ENCODE results near the gene CCR4. TPM values are rescaled to one million over a fixed set of nuclear protein-coding genes. Genes with fewer than 3 reads are reported as not detected.
"Not testable (repeated sequence)": the region's sequence is repeated elsewhere in the genome, so short reads cannot be mapped to it uniquely, and the experiment has no call there.

The CCR4 gene
- total RNA-seq, 8 experiments from 2014 or later: 0.05 to 0.19 (median 0.12) TPM; not detected in 4

- no peaks in the 10 kb centered on the region for H3K4me1 ChIP-seq (replicated peaks in 1 of 2)
- H3K4me3 ChIP-seq: no peak overlapping the region
- no peak for ATAC-seq (replicated peaks in 6 of 8)
- in situ Hi-C loops (cut with MboI; ENCODE audit: low pct_unique_long_range_greater_than_20kb in 2 of 9, low sequenced_read_pairs in 9 of 9, unreplicated experiment in 9 of 9): no loop called here
- no peak overlapping the region for H3K27ac ChIP-seq
- WGBS, 10 experiments: 10 to 93% (median 67%) methylated on average over 1 to 5 of the region's 5 CpGs; no CpG with 5 or more reads in 2 of the 10 experiments
Observed at GRCh38 chr3:32958509-32958908, 7.1 kb downstream of the CCR4 start.

GRCh38 chr3:32959371-32959770 lies 7.9 kb downstream of the CCR4 start:
- no peak overlapping the region for H3K4me3 ChIP-seq
- in situ Hi-C loops (cut with MboI; ENCODE audit: low pct_unique_long_range_greater_than_20kb in 2 of 9, low sequenced_read_pairs in 9 of 9, unreplicated experiment in 9 of 9): no loop called here
- H3K4me1 ChIP-seq (replicated peaks in 1 of 2): no peaks in the 10 kb centered on the region
- ATAC-seq (replicated peaks in 6 of 8): no peak
- WGBS, 10 experiments: 14 to 67% (median 44%) methylated on average over 1 to 3 of the region's 3 CpGs; no CpG with 5 or more reads in 2 of the 10 experiments
- no peak overlapping the region for H3K27ac ChIP-seq

GRCh38 chr3:32960404-32961170 lies 9.1 kb downstream of the CCR4 start:
- Histone ChIP-seq H3K4me1 (replicated peaks in 1 of 2) (no peaks in the 10 kb centered on the region), H3K27ac (no peak overlapping the region), H3K4me3 (no peak overlapping the region)
- 71 to 98% (median 86%) methylated on average over 1 to 4 of the region's 4 CpGs; no CpG with 5 or more reads in 1 of the 10 experiments for WGBS, 10 experiments
- in situ Hi-C loops (cut with MboI; ENCODE audit: low pct_unique_long_range_greater_than_20kb in 2 of 9, low sequenced_read_pairs in 9 of 9, unreplicated experiment in 9 of 9): no loop called here
- ATAC-seq (replicated peaks in 6 of 8): no peak

GRCh38 chr3:32961189-32961715 lies 9.8 kb downstream of the CCR4 start:
- WGBS, 10 experiments: 40 to 100% (median 88%) methylated on average over 1 to 5 of the region's 5 CpGs; no CpG with 5 or more reads in 2 of the 10 experiments
- Histone ChIP-seq H3K4me3 (no peak overlapping the region), H3K4me1 (replicated peaks in 1 of 2) (no peaks in the 10 kb centered on the region), H3K27ac (no peak overlapping the region)
- in situ Hi-C loops (cut with MboI; ENCODE audit: low pct_unique_long_range_greater_than_20kb in 2 of 9, low sequenced_read_pairs in 9 of 9, unreplicated experiment in 9 of 9): no loop called here
- ATAC-seq (replicated peaks in 6 of 8): no peak

GRCh38 chr3:32963871-32964270 lies 12.4 kb downstream of the CCR4 start:
- no peak overlapping the region for H3K4me3 ChIP-seq

GRCh38 chr3:32964781-32965180 lies 13.3 kb downstream of the CCR4 start:
- WGBS, 10 experiments: 0 to 100% (median 29%) methylated on average over 1 to 2 of the region's 2 CpGs; no CpG with 5 or more reads in 3 of the 10 experiments
- ATAC-seq (replicated peaks in 6 of 8); H3K4me1 ChIP-seq (replicated peaks in 1 of 2); H3K4me3 ChIP-seq; in situ Hi-C loops (cut with MboI; ENCODE audit: low pct_unique_long_range_greater_than_20kb in 2 of 9, low sequenced_read_pairs in 9 of 9, unreplicated experiment in 9 of 9); H3K27ac ChIP-seq: not testable (repeated sequence)

More at GRCh38 chr3:32963871-32964270, 12.4 kb downstream of the CCR4 start:
- in situ Hi-C loops (cut with MboI; ENCODE audit: low pct_unique_long_range_greater_than_20kb in 2 of 9, low sequenced_read_pairs in 9 of 9, unreplicated experiment in 9 of 9): no loop called here
- no peak for ATAC-seq (replicated peaks in 6 of 8)
- no peaks in the 10 kb centered on the region for H3K4me1 ChIP-seq (replicated peaks in 1 of 2)
- no peak overlapping the region for H3K27ac ChIP-seq
- WGBS, 10 experiments: 60 to 100% (median 100%) methylated on average over 1 to 2 of the region's 3 CpGs; no CpG with 5 or more reads in 4 of the 10 experiments

GRCh38 chr3:32965617-32966213 lies 14.3 kb downstream of the CCR4 start:
- H3K4me1 ChIP-seq (replicated peaks in 1 of 2); in situ Hi-C loops (cut with MboI; ENCODE audit: low pct_unique_long_range_greater_than_20kb in 2 of 9, low sequenced_read_pairs in 9 of 9, unreplicated experiment in 9 of 9); H3K27ac ChIP-seq; ATAC-seq (replicated peaks in 6 of 8); H3K4me3 ChIP-seq: not testable (repeated sequence)
- 0 to 100% (median 62%) methylated on average over 1 to 2 of the region's 2 CpGs; no CpG with 5 or more reads in 6 of the 10 experiments for WGBS, 10 experiments

GRCh38 chr3:32966627-32967026 lies 15.2 kb downstream of the CCR4 start:
- WGBS, 10 experiments: 34 to 100% (median 80%) methylated on average over 4 to 5 of the region's 5 CpGs; no CpG with 5 or more reads in 4 of the 10 experiments
- H3K4me1 ChIP-seq (replicated peaks in 1 of 2); H3K27ac ChIP-seq; H3K4me3 ChIP-seq; ATAC-seq (replicated peaks in 6 of 8); in situ Hi-C loops (cut with MboI; ENCODE audit: low pct_unique_long_range_greater_than_20kb in 2 of 9, low sequenced_read_pairs in 9 of 9, unreplicated experiment in 9 of 9): not testable (repeated sequence)

- 33 to 100% (median 89%) methylated on average over 1 to 2 of the region's 3 CpGs for WGBS, 10 experiments
- H3K4me1 ChIP-seq (replicated peaks in 1 of 2): no peaks in the 10 kb centered on the region
- no peak overlapping the region for H3K27ac ChIP-seq
- ATAC-seq (replicated peaks in 6 of 8): no peak
- H3K4me3 ChIP-seq: no peak overlapping the region
- in situ Hi-C loops (cut with MboI; ENCODE audit: low pct_unique_long_range_greater_than_20kb in 2 of 9, low sequenced_read_pairs in 9 of 9, unreplicated experiment in 9 of 9): no loop called here
Observed at GRCh38 chr3:32968166-32968919, 16.9 kb downstream of the CCR4 start.

GRCh38 chr3:32968920-32969389 lies 17.5 kb downstream of the CCR4 start:
- H3K27ac ChIP-seq: no peak overlapping the region
- no peak overlapping the region for H3K4me3 ChIP-seq
- 20 to 100% (median 77%) methylated on average over 1 to 5 of the region's 6 CpGs; no CpG with 5 or more reads in 2 of the 10 experiments for WGBS, 10 experiments
- H3K4me1 ChIP-seq (replicated peaks in 1 of 2): no peaks in the 10 kb centered on the region
- ATAC-seq (replicated peaks in 6 of 8): no peak
- in situ Hi-C loops (cut with MboI; ENCODE audit: low pct_unique_long_range_greater_than_20kb in 2 of 9, low sequenced_read_pairs in 9 of 9, unreplicated experiment in 9 of 9): no loop called here

- WGBS, 10 experiments: 13 to 100% (median 84%) methylated on average over 1 to 4 of the region's 4 CpGs; no CpG with 5 or more reads in 2 of the 10 experiments
- no peaks in the 10 kb centered on the region for H3K4me1 ChIP-seq (replicated peaks in 1 of 2)
- in situ Hi-C loops (cut with MboI; ENCODE audit: low pct_unique_long_range_greater_than_20kb in 2 of 9, low sequenced_read_pairs in 9 of 9, unreplicated experiment in 9 of 9): no loop called here
- no peak overlapping the region for H3K4me3 ChIP-seq
- ATAC-seq (replicated peaks in 6 of 8): no peak
- H3K27ac ChIP-seq: no peak overlapping the region
Observed at GRCh38 chr3:32969656-32970055, 18.2 kb downstream of the CCR4 start.

- ATAC-seq (replicated peaks in 6 of 8); H3K4me1 ChIP-seq (replicated peaks in 1 of 2); H3K4me3 ChIP-seq; in situ Hi-C loops (cut with MboI; ENCODE audit: low pct_unique_long_range_greater_than_20kb in 2 of 9, low sequenced_read_pairs in 9 of 9, unreplicated experiment in 9 of 9); H3K27ac ChIP-seq: not testable (repeated sequence)
- 38 to 96% (median 87%) methylated on average over 2 to 6 of the region's 7 CpGs; no CpG with 5 or more reads in 3 of the 10 experiments for WGBS, 10 experiments
Observed at GRCh38 chr3:32971291-32971690, 19.8 kb downstream of the CCR4 start.
